Prostate gland (tissue), 2 donors: ENCODE data around the gene RGS14.

Experiments
- POLR2A ChIP-seq: fragments of 450-650 bp; IDR thresholded peaks from one replicate; pipeline ENCODE4 v1.6.1; 2016; ENCODE audit warnings: antibody characterized with exemption, mild to moderate bottlenecking
- POLR2AphosphoS5 ChIP-seq: sonication (generic); formaldehyde crosslinking; IDR thresholded peaks from one replicate; pipeline ENCODE4 v1.6.1; 2017; ENCODE audit warnings: antibody characterized with exemption
- TF ChIP-seq, protein P1 (sequence below), 4 experiments: fragments of 200-600 bp in 2 of 4; fragments of 450-650 bp in 2 of 4; sonication (generic) in 2 of 4; IDR thresholded peaks; 1 replicate in 3 of 4; 2 replicates in 1 of 4; pipeline ENCODE4 v1.5.1; 2016 to 2019; ENCODE audit warnings: antibody characterized with exemption in 4 of 4, mild to moderate bottlenecking in 2 of 4, moderate library complexity in 2 of 4

DNA sequence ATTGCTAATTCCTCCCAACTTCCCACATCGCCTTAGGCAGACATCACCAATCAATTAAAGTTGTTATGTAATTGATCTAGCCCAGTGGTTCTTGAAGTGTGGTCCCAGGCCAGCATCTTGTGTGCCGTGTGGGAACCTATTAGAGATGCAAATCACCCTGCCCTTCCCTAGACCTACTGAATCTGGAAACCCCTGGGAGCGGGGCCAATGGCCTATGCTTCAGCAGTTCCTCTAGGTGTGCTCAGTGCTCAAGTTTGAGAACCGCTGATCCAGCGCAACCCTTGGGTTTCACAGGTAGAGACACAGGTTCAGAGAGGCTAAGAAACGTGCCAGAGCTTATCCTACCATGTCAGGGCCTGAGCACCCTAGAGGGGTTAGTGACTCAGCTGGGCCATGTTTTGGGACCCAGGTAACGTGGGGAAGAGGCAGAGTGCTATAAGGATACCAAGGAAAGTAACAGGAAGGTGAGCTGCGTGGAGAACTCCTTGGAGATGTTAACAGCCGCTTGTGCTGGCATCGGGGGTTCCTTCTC lies 30.9 kb downstream of the RGS14 start:
- TF ChIP-seq, protein P1, sequence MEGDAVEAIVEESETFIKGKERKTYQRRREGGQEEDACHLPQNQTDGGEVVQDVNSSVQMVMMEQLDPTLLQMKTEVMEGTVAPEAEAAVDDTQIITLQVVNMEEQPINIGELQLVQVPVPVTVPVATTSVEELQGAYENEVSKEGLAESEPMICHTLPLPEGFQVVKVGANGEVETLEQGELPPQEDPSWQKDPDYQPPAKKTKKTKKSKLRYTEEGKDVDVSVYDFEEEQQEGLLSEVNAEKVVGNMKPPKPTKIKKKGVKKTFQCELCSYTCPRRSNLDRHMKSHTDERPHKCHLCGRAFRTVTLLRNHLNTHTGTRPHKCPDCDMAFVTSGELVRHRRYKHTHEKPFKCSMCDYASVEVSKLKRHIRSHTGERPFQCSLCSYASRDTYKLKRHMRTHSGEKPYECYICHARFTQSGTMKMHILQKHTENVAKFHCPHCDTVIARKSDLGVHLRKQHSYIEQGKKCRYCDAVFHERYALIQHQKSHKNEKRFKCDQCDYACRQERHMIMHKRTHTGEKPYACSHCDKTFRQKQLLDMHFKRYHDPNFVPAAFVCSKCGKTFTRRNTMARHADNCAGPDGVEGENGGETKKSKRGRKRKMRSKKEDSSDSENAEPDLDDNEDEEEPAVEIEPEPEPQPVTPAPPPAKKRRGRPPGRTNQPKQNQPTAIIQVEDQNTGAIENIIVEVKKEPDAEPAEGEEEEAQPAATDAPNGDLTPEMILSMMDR (IDR thresholded peaks at IDR 0.05), result no peak
- TF ChIP-seq POLR2A (no peak), POLR2AphosphoS5 (no peak)
